Stimulated activated CD4-positive, alpha-beta T cell treated with anti-CD3 and anti-CD28 coated beads, Interleukin-1b, Interleukin-23, amount 100 ng/mL, for 48 hours (primary cell): ENCODE data around the gene KLHL7.
A peak's percentile ranks its signal among the peaks of the same experiment; 100 is the strongest.
"Not testable (repeated sequence)": the region's sequence is repeated elsewhere in the genome, so short reads cannot be mapped to it uniquely, and the experiment has no call there.

ENCODE experiments used
- DNase-seq: peaks from one replicate; pipeline ENCODE4 v3.0.0-alpha.2; 2020

KLHL7 gene

GRCh38 chr7:23108995-23109394, 3.4 kb downstream of the KLHL7 start:
- DNase-seq, result no peak

GRCh38 chr7:23109470-23109869, 3.9 kb downstream of the KLHL7 start:
- DNase-seq, result no peak

GRCh38 chr7:23114896-23115295, 9.3 kb downstream of the KLHL7 start:
- DNase-seq, result no peak

DNA sequence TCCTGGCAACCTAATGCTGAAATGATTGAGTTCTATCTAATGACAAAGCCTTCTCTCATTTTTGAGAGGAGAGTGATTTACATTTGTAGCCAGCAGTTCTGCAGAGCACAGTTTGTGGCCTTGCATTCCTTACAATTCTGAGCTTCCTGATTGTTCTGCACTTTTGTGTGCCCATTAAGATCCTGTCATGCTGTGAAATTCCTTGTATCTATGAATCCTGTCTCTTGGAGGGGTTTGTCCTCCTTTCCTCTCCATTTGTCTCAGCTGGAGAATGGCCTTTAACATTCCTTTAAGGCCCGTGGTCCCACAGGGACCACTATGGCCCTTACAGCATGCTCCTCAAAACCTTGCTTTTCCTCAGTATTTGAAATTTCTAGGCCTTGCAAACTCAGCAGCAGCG, 10.4 kb downstream of the KLHL7 start:
- no peak for DNase-seq

DNA sequence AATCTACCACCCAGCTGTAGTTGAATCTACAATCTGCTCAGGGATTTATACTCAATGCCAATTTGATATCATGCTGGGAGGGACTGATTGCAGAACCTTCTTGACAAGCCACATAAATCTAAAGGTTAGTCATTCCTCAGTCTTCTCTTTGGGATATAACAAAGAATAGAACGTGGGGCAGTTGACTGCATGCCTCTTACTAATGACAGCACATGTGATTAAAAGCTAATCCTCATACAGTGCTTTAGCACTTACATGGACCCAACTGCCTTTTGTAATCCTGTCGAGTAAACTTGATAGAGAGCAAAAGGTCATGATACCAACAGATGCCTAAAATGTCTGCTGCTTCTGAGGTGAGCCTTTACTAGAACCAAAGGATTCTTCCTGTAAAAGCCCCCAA, 12.3 kb downstream of the KLHL7 start:
- no peak for DNase-seq

- DNase-seq, result no peak
Measured at GRCh38 chr7:23120106-23120505, 14.5 kb downstream of the KLHL7 start.

GRCh38 chr7:23121165-23121564, 15.6 kb downstream of the KLHL7 start:
- DNase-seq, result no peak

GRCh38 chr7:23123007-23123406, 17.4 kb downstream of the KLHL7 start:
- no peak for DNase-seq

DNA sequence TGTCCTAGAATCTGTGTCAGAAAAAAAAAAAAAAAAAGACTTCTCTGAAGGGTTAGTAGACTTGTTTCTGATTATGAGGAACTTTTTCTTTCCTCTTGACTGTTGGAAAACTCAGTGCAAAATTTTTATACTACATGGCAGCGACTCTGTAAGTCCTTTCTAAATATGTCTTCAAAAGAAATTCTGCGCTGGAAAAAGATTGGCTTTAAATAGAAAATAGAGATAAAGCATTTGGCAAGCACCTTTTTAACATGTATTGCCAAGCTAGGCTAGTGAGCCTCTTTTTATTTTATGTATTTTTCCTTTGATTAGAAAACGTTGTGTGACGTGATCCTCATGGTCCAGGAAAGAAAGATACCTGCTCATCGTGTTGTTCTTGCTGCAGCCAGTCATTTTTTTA, 17.9 kb downstream of the KLHL7 start:
- no peak for DNase-seq

GRCh38 chr7:23129036-23129435, 23.5 kb downstream of the KLHL7 start:
- no peak for DNase-seq

GRCh38 chr7:23131799-23132198, 26.2 kb downstream of the KLHL7 start:
- not testable (repeated sequence) for DNase-seq

DNA sequence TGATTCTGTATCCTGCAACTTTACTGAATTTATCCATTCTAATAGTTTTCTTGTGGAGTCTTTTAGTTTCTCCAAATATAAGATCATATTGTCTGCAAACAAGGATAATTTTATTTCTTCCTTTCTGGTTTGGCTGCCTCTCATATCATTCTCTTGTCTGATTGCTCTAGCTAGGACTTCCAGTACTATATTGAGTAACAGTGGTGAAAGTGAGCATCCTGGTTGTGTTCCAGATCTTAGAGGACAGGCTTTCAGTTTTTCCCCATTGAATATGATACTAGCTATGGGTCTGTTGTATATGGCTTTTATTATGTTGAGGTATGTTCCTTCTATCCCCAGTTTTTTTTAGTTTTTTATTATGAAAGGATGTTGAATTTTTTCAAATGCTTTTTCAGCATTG, 28.2 kb downstream of the KLHL7 start:
- DNase-seq, result no peak

- DNase-seq, result no peak
Measured at GRCh38 chr7:23135755-23136154, 30.2 kb downstream of the KLHL7 start.

DNA sequence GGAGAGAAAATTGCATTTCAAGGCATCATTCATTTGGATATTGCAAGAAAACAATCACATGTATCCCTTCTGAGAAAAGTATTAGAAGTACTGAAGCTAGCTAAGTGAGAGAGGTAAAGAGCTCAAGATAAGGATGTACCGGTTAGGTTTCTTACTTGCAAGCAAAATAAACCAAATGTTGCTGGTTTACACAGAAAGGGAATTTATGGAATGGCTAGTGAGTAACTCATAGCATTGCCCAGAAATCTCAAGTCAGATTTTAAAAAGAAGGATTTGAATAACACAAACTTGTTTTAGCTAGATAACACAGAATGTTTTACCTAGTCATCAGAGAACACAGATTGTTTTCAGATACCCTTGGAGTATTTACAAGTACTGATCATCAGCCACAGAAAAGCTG, 30.6 kb downstream of the KLHL7 start:
- DNase-seq, result no peak

- DNase-seq, result no peak
Measured at GRCh38 chr7:23157679-23158078, 52.1 kb downstream of the KLHL7 start.

GRCh38 chr7:23158546-23158945, 53.0 kb downstream of the KLHL7 start:
- DNase-seq, result no peak

DNA sequence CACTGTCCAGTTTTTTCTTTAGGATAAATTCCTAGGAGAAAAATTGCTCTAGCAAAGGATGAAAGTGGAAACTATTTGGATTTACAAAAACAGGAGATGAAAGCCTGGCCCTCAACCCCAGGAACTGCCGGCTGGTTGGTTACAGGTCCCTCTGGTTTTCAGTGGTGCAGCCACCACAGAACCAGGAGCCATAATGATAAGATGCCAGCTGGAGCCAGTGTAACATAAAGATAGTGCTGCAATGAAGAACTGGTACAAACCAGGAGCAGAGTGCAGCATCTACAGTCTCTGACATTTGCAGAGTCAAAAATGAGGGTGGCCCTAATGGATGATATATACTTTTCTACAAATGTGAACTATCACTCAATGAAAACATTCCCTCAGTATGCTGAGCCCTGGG, 55.9 kb downstream of the KLHL7 start:
- DNase-seq, result no peak

GRCh38 chr7:23164846-23165245, 59.3 kb downstream of the KLHL7 start:
- no peak for DNase-seq

GRCh38 chr7:23165316-23165715, 59.7 kb downstream of the KLHL7 start:
- DNase-seq, result no peak

DNA sequence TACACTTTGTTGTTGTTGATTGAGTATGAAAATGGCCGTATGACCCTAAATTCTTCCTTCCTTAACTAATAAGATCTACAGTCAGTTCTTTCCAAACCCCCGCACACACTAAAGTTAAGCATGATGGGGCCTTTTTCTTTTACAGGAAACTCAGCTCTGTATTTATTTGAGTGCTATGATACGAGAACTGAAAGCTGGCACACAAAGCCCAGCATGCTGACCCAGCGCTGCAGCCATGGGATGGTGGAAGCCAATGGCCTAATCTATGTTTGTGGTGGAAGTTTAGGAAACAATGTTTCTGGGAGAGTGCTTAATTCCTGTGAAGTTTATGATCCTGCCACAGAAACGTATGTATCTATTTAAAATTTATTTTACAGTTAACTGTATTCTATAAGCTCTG, 62.1 kb downstream of the KLHL7 start:
- no peak for DNase-seq

DNA sequence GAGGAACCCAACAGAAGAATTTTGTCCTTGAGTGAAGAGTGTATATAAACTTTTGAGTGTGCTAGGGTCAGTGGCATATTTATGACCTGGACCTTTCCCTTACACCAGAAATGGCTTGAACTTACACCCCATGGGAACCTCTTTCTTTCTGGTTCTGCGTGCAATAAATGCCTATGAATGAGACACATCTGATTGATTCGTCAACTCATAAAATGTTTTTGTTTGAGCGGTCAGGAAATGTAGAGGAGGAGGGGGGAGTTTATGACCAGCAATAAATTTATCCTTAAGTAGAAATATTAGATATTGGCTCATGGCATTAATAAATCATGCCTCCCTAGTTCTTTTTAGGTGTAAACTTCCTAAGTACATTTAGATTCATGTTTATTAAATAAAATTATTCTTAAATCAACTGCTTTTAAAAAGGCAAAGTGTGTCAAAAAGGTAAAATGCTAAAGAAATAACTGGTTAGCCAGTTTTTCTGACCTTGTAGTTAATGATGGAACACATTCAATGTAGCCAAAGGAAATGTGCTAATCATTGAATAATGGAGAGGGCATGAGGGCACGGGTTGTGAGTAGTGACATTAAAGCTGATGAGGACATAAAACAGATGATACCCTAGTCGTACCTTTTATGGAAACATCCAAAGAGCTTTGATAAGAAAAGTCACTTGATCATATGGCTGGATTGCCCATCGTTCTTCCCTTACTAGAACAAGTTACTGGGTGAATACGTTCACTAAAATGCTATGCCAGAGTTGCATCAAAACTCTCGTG, 62.7 kb downstream of the KLHL7 start:
- no peak for DNase-seq

DNA sequence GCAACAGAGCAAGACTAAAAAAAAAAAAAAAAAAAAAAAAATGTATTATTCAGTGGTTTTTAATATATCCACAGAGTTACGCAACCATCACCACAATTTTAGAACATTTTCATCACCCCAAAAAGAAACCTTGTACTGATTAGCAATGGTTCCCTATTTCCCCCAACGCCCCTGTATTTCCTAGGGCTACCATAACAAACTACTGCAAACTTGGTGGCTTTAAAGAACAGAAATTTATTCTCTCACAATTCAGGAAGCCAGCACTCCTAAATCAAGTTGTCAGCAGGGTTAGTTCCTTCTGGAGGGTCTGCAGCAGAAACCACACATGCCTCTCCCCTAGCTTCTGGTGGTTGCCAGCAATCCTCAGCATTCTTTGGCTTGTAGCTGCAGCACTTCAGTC, 70.4 kb downstream of the KLHL7 start:
- DNase-seq, result no peak

- peak; percentile 98 for DNase-seq
Measured at GRCh38 chr7:23181684-23182553, 76.3 kb downstream of the KLHL7 start, which contains the start of gene NUP42. Gene NUP42 (plus strand): TSS chr7:23182048. CDS start chr7:23182086, 38 bp downstream.
